ENCODE results near the gene ZNF70.

DNA sequence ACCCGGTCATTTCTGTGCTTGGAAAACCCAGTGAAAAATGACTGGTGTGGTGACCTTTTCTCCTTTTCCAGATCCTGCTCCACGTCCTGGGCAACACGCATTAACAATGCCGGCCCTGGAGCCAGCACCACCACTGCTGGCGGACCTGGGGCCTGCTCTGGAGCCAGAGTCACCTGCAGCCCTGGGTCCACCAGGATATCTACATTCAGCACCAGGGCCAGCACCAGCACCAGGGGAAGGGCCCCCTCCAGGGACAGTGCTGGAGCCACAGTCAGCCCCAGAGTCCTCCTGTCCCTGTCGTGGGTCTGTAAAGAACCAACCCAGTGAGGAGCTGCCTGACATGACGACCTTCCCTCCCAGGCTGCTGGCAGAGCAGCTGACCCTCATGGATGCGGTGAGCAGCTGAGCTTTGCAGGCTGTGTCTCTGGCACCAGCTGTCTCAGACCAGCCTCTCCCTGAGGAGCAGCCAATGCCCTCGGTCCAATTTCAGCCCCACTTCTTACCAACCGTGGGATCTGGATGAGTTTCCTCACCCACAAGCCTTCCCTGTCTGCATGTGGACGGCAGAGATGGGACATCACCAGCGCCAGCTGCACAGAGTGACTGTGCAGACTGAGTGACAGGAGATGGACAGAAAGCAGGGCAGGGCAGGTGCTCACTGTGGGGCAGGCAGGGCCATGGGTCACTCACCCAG is 58.2 kb downstream of the ZNF70 start:
- no peak for TF ChIP-seq CTCF (IDR thresholded peaks at IDR 0.05)
- TF ChIP-seq POLR2A (IDR thresholded peaks at IDR 0.05), result no peak

Data from adrenal gland (tissue), 5 donors.